Panc1 (cell line): ENCODE measurements around the gene ENTPD8.

ENCODE experiments used
- CTCF ChIP-seq: fragments of 450-650 bp; IDR thresholded peaks from 2 replicates; pipeline ENCODE4 v1.5.1; 2017; ENCODE audit warnings: mild to moderate bottlenecking
- POLR2AphosphoS5 ChIP-seq: IDR thresholded peaks from 2 replicates; pipeline ENCODE4 v1.6.1; 2012; ENCODE audit warnings: mild to moderate bottlenecking, low read depth, low read length, moderate library complexity
- REST ChIP-seq, 2 experiments: IDR thresholded peaks; 2 replicates each; pipeline ENCODE4 v1.6.1; 2011 to 2012; ENCODE audit warnings: low read depth in 2 of 2, control low read depth in 1 of 2, low read length in 1 of 2, mild to moderate bottlenecking in 1 of 2, moderate library complexity in 1 of 2; ENCODE audit not compliant: insufficient read depth in 1 of 2
- SIN3A ChIP-seq: IDR thresholded peaks from 2 replicates; pipeline ENCODE4 v1.6.1; 2012; ENCODE audit warnings: low read depth, mild to moderate bottlenecking, low read length, moderate library complexity, borderline replicate concordance; ENCODE audit not compliant: insufficient read depth
- TCF7L2 ChIP-seq: IDR thresholded peaks from 2 replicates; pipeline ENCODE4 v1.6.1; 2011; ENCODE audit warnings: mild to moderate bottlenecking, low read depth, low read length, inconsistent platforms

GRCh38 chr9:137430723-137431415 lies 10.3 kb downstream of the ENTPD8 start:
- TF ChIP-seq CTCF (no peak), SIN3A (no peak), POLR2AphosphoS5 (no peak), REST (IDR thresholded peaks at IDR 0.05; ENCODE audit: insufficient read depth in 1 of 2, low read depth in 2 of 2, low read length in 1 of 2) (no peak), TCF7L2 (no peak)
